GM10847 (cell line): ENCODE data around the gene SAMM50.

ENCODE experiments used
- POLR2A ChIP-seq: IDR thresholded peaks from 2 replicates; pipeline ENCODE4 v1.6.1; 2011; ENCODE audit not compliant: insufficient read length; ENCODE audit errors: extremely low read depth

The SAMM50 gene

GRCh38 chr22:43964314-43964857, 9.1 kb downstream of the SAMM50 start:
- TF ChIP-seq POLR2A = no peak

GRCh38 chr22:43967069-43967468, 11.8 kb downstream of the SAMM50 start:
- TF ChIP-seq POLR2A = no peak

GRCh38 chr22:43968614-43969013, 13.4 kb downstream of the SAMM50 start:
- TF ChIP-seq POLR2A = no peak

- TF ChIP-seq POLR2A = no peak
These were observed 14.0 kb downstream of the SAMM50 start for GRCh38 chr22:43969021-43969878.

- TF ChIP-seq POLR2A = no peak
These were observed 14.9 kb downstream of the SAMM50 start for GRCh38 chr22:43969989-43970755.

GRCh38 chr22:43971112-43971511, 15.9 kb downstream of the SAMM50 start:
- TF ChIP-seq POLR2A = no peak

GRCh38 chr22:43972931-43973462, 17.8 kb downstream of the SAMM50 start:
- no peak for TF ChIP-seq POLR2A

GRCh38 chr22:43974028-43974545, 18.8 kb downstream of the SAMM50 start:
- TF ChIP-seq POLR2A = no peak

- TF ChIP-seq POLR2A = no peak
These were observed 19.8 kb downstream of the SAMM50 start for GRCh38 chr22:43975041-43975440.

- no peak for TF ChIP-seq POLR2A
These were observed 21.9 kb downstream of the SAMM50 start for GRCh38 chr22:43976861-43977795.

GRCh38 chr22:43978558-43978957, 23.3 kb downstream of the SAMM50 start:
- no peak for TF ChIP-seq POLR2A

GRCh38 chr22:43980579-43980978, 25.3 kb downstream of the SAMM50 start:
- no peak for TF ChIP-seq POLR2A

- no peak for TF ChIP-seq POLR2A
These were observed 25.8 kb downstream of the SAMM50 start for GRCh38 chr22:43980996-43981395.

GRCh38 chr22:43983808-43984207, 28.6 kb downstream of the SAMM50 start:
- no peak for TF ChIP-seq POLR2A

- TF ChIP-seq POLR2A = no peak
These were observed 30.3 kb downstream of the SAMM50 start for GRCh38 chr22:43985532-43985931.
